PC-3 (cell line): ENCODE data around the gene HIVEP3.

Source experiments
- EZH2phosphoT487 ChIP-seq: fragments of 300-600 bp; sonication (generic); IDR thresholded peaks from 2 replicates; pipeline ENCODE4 v1.6.1; 2018; ENCODE audit warnings: mild to moderate bottlenecking, antibody characterized with exemption, low read length, borderline replicate concordance
- TF ChIP-seq, protein P1 (sequence below): fragments of 300-600 bp; sonication (generic); conservative IDR thresholded peaks from 2 replicates; pipeline ENCODE4 v1.5.1; 2017; ENCODE audit warnings: antibody characterized with exemption, low read depth, mild to moderate bottlenecking, low read length

DNA sequence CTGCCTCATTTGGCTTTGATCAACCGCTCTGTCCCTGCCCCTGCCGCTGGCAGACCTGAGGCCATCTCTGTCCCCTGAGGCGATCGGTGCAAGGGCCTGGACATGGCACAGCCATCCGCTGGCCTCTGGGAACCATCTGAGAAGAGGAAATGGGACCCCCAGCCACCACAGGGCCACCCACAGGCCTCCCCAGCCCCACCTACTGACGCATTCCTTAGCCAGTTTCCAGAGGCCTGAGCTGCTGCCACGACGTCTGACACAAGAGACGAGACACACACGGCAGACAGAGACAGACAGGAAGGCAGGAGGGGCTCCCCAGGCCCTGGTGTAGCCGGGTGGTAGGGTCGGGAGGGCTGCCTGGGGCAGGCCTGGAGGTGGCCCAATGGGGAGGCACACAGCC lies 397.0 kb downstream of the HIVEP3 start:
- TF ChIP-seq, protein P1, sequence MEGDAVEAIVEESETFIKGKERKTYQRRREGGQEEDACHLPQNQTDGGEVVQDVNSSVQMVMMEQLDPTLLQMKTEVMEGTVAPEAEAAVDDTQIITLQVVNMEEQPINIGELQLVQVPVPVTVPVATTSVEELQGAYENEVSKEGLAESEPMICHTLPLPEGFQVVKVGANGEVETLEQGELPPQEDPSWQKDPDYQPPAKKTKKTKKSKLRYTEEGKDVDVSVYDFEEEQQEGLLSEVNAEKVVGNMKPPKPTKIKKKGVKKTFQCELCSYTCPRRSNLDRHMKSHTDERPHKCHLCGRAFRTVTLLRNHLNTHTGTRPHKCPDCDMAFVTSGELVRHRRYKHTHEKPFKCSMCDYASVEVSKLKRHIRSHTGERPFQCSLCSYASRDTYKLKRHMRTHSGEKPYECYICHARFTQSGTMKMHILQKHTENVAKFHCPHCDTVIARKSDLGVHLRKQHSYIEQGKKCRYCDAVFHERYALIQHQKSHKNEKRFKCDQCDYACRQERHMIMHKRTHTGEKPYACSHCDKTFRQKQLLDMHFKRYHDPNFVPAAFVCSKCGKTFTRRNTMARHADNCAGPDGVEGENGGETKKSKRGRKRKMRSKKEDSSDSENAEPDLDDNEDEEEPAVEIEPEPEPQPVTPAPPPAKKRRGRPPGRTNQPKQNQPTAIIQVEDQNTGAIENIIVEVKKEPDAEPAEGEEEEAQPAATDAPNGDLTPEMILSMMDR, result no peak
- TF ChIP-seq EZH2phosphoT487, result no peak
